ENCODE measurements around the gene WFDC2.
A peak's percentile ranks its signal among the peaks of the same experiment; 100 is the strongest.

The WFDC2 gene

GRCh38 chr20:45441746-45442145 is 27.8 kb upstream of the WFDC2 start:
- TF ChIP-seq ZBTB7A (IDR thresholded peaks at IDR 0.05; ENCODE audit: low read depth), result no peak
- TF ChIP-seq TEAD4 (IDR thresholded peaks at IDR 0.05), result no peak
- no peak for TF ChIP-seq NFIC (IDR thresholded peaks at IDR 0.05)

- TF ChIP-seq NFIC (IDR thresholded peaks at IDR 0.05) (no peak), YY1 (IDR thresholded peaks at IDR 0.05; ENCODE audit: low read depth) (no peak)
Measured at GRCh38 chr20:45444050-45444449, 25.5 kb upstream of the WFDC2 start.

GRCh38 chr20:45445805-45446562 is 23.6 kb upstream of the WFDC2 start:
- no peak for TF ChIP-seq NFIC (IDR thresholded peaks at IDR 0.05)
- TF ChIP-seq TAF1 (IDR thresholded peaks at IDR 0.05; ENCODE audit: low read depth), result no peak
- no peak for TF ChIP-seq MAX (IDR thresholded peaks at IDR 0.05)
- TF ChIP-seq RAD21 (IDR thresholded peaks at IDR 0.05; ENCODE audit: low read depth), result peak; percentile 14; the same call in 1 of the 2 replicates
- TF ChIP-seq TEAD4 (IDR thresholded peaks at IDR 0.05), result no peak
- TF ChIP-seq CREB1 (IDR thresholded peaks at IDR 0.05; ENCODE audit: low read depth), result no peak
- TF ChIP-seq FOXM1 (IDR thresholded peaks at IDR 0.05; ENCODE audit: borderline replicate concordance, low read depth), result no peak

- TF ChIP-seq RAD21 (IDR thresholded peaks at IDR 0.05; ENCODE audit: low read depth) (no peak), MAX (IDR thresholded peaks at IDR 0.05) (no peak), REST (IDR thresholded peaks at IDR 0.05; ENCODE audit: low read depth) (no peak), ZBTB7A (IDR thresholded peaks at IDR 0.05; ENCODE audit: low read depth) (no peak), EGR1 (IDR thresholded peaks at IDR 0.05) (no peak), USF1 (IDR thresholded peaks at IDR 0.05) (no peak), YY1 (IDR thresholded peaks at IDR 0.05; ENCODE audit: low read depth) (no peak)
Measured at GRCh38 chr20:45448270-45448669, 21.3 kb upstream of the WFDC2 start.

- TF ChIP-seq TEAD4 (IDR thresholded peaks at IDR 0.05), result no peak
- no peak for TF ChIP-seq CREB1 (IDR thresholded peaks at IDR 0.05; ENCODE audit: low read depth)
- TF ChIP-seq REST (IDR thresholded peaks at IDR 0.05; ENCODE audit: low read depth), result no peak
- TF ChIP-seq NFIC (IDR thresholded peaks at IDR 0.05), result no peak
- TF ChIP-seq MAX (IDR thresholded peaks at IDR 0.05), result no peak
- no peak for TF ChIP-seq YY1 (IDR thresholded peaks at IDR 0.05; ENCODE audit: low read depth)
- TF ChIP-seq EGR1 (IDR thresholded peaks at IDR 0.05), result no peak
- no peak for TF ChIP-seq ZBTB7A (IDR thresholded peaks at IDR 0.05; ENCODE audit: low read depth)
- TF ChIP-seq FOXM1 (IDR thresholded peaks at IDR 0.05; ENCODE audit: borderline replicate concordance, low read depth), result no peak
- TF ChIP-seq EP300 (IDR thresholded peaks at IDR 0.05; ENCODE audit: borderline replicate concordance), result no peak
- no peak for TF ChIP-seq TCF12 (IDR thresholded peaks at IDR 0.05; ENCODE audit: low read depth)
- no peak for TF ChIP-seq USF1 (IDR thresholded peaks at IDR 0.05)
- no peak for TF ChIP-seq TAF1 (IDR thresholded peaks at IDR 0.05; ENCODE audit: low read depth)
- TF ChIP-seq RAD21 (IDR thresholded peaks at IDR 0.05; ENCODE audit: low read depth), result no peak
- no peak for TF ChIP-seq CEBPB (IDR thresholded peaks at IDR 0.05)
Measured at GRCh38 chr20:45449528-45449927, 20.0 kb upstream of the WFDC2 start.

- no peak for TF ChIP-seq EGR1 (IDR thresholded peaks at IDR 0.05)
- peak; percentile 60 for TF ChIP-seq RAD21 (IDR thresholded peaks at IDR 0.05; ENCODE audit: low read depth)
- no peak for TF ChIP-seq FOXM1 (IDR thresholded peaks at IDR 0.05; ENCODE audit: borderline replicate concordance, low read depth)
- TF ChIP-seq CEBPB (IDR thresholded peaks at IDR 0.05), result peak; percentile 23; the same call in 1 of the 2 replicates
Measured at GRCh38 chr20:45450097-45450818, 19.3 kb upstream of the WFDC2 start.
